HG03280 (cell line): ENCODE measurements around the gene CP.
"Not testable (repeated sequence)": the region's sequence is repeated elsewhere in the genome, so short reads cannot be mapped to it uniquely, and the experiment has no call there.

Experiments
- ATAC-seq: cut with Tn5 transposase; IDR thresholded peaks from one replicate; pipeline ENCODE4 v1.9.1; 2021; ENCODE audit warnings: mild to moderate bottlenecking, moderate library complexity; ENCODE audit not compliant: unreplicated experiment

The CP gene

DNA sequence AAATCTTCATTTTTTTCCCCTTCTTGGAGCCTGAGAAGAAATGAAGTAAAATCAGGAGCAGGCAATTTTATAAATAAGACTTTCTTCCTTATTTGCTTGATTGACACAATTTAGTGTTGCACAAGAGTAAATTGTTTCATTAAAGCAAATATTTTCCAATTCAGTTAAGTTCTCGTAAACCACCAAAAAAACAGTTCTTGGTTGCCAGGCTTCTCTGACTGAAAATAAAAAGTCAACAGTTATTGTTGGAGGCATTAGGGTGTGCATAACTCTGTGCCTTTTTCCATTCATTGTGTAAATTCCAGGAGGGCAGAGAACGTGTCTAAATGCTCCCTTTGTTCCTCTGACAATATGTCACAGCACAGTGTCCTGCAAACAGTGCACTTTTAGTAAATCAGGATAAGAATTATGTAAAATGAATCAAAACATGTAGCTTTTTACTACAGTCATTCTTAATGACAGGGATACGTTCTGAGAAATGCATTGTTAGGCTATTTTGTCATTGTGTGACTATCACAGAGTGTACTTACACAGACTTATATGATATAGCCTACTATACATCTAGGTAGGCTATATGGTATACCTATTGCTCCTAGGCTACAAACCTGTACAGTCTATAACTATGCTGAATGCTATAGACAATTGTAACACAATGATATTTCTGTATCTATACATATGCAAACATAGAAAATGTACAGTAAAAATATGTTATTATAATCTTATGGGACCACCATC is at the start of gene CP:
CP (minus strand) TSS at position 47 of the 735 bp plus-strand sequence; CDS start at position 10, 37 bp downstream.
- ATAC-seq: no peak

GRCh38 chr3:149270180-149270579 is 48.6 kb upstream of the CP start:
- no peak for ATAC-seq

DNA sequence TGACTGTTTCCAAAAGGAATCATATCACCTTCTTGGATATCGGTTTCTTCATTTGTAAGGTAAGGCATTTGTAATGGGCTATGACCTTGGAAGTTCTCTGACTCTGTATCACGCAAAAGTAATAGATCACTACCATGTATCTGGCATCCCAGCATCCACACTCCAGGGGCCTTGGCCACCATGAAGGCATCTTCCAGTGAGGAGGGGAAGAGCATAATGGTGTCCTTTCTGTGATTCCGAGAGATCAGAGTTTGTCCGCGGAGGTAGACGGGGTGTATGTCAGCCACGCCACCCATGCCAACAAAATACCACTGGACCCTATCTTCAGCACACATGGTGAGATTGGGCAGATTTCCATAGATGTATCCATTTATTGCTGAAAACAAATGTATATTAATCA is 48.1 kb upstream of the CP start:
- no peak for ATAC-seq

GRCh38 chr3:149267565-149267964 is 45.9 kb upstream of the CP start:
- no peak for ATAC-seq

DNA sequence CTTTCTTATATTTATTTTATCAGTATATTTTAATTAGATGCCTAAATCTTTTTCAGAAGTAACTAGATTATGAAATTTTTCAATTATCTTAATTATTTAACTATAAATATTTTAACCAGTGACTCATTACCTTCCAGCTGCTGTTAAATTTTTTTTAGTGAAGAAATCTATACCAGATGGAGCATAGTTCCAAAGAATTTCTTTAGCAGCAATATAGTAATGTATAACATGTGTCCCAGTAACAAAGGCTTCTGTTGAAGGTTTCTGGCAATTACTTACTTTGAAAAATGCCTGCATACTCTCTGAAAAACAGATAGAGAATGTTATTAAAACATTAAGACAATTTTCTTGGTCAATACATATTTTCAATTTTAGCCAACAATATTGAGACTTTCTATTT is 45.1 kb upstream of the CP start:
- ATAC-seq: no peak

DNA sequence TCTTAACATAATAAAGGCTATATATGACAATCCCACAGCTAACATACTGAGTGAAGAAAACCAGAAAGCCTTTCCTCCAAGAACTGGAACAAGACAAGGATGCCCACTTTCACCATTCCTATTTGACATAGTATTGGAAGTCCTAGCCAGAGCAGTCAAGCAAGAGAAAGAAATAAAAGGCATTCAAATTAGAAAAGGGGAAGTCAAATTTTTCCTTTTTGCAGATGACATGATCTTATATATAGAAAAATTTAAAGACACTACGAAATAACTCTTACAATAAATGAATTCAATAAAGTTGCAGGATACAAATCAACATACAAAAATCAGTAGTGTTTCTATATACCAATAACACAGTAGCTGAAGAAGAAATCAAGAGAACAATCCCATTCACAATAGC is 42.2 kb upstream of the CP start:
- no peak for ATAC-seq

DNA sequence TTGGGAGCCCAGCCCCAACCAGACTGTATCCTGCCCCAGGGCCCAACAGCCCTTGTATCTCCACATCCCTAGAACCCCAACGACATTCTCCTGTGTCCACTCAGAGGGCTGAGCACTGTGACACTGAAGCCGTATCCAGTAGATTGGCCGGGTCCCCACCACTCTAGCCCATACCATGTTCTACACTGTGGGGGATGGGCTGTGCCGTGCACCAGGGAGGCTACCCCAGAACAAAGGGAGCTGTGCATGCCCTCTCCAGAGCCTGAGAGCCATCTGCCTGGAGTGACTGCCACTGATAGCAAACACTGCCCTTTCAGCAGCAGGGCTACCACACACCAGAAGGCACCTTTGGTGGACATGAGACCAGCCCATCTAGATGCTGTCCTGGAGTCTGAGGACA is 37.1 kb upstream of the CP start:
- ATAC-seq: no peak

GRCh38 chr3:149258298-149258697 is 36.7 kb upstream of the CP start:
- no peak for ATAC-seq

DNA sequence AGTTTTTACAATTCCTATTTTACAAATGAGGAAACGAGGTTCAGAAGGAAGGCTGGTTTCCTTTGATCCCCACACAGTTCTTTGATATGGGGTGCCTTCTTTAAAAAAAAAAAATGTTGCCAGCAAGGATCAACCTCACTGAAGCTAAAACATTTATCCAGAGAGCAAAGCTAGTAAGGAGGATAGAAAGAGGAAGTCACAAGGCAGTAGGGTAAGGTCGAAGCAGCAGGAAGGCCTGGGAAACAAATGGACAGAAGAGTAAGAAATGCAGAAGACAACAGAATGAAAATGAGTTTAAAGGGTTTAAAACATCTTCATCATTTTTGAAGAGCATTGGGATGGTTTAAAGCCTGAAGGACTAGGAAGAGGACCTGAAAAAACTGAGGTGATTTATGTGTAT is 30.6 kb upstream of the CP start:
- ATAC-seq: no peak

DNA sequence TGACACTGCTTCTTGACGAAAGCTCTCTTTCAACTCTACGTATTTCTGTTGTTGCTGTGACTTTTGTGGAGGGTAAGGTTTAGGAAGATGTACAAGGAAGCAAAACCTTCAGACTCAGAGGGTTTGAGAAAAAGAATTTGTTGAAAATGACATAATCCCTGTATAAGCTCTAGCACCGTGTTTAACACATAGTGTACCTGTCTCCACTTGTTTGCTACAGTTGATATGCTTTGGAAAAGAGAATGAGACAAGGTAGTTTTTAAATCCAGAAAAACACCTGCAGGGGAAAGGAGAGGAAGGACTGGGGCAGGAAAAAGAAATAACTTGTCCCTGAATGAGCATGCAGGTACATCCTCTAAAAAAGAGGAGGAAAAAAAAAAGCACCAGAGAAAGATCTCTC is 29.6 kb upstream of the CP start:
- no peak for ATAC-seq

GRCh38 chr3:149247929-149248691 is 26.5 kb upstream of the CP start:
- peak; percentile 39 for ATAC-seq

DNA sequence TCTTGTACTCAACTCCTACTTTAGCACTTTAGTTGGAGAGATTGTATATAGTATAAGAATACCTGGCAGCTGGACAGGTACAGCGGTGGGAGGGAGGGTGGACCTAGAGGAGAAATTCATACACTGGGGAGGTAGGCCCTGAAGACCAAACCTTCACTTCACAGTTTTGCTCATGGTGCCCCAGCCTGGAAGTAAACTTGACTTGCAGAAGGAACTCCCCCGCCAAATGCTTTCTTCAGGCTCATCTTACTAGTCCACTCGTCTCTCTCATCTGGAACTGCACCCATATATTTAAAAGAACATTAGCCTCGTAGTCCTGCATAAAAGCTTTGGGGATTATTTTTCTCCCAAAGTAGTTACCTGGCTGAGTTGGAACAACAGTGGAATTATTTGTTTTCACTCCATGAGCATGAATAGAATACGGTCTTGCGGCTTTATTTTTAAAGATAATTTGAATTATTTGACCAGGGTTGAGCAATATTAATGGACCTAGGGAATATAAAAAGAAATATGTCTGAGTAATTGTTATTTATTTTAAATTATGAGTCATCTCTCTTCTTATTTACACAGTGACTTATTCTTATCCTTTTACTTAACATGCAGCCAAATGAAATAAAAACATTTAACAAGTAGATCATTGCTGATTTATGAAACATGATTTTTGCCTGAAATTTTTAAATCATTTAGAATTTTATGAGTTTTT is 25.5 kb upstream of the CP start:
- no peak for ATAC-seq

- ATAC-seq: peak; percentile 79
Observed at GRCh38 chr3:149245738-149246451, 24.3 kb upstream of the CP start.

DNA sequence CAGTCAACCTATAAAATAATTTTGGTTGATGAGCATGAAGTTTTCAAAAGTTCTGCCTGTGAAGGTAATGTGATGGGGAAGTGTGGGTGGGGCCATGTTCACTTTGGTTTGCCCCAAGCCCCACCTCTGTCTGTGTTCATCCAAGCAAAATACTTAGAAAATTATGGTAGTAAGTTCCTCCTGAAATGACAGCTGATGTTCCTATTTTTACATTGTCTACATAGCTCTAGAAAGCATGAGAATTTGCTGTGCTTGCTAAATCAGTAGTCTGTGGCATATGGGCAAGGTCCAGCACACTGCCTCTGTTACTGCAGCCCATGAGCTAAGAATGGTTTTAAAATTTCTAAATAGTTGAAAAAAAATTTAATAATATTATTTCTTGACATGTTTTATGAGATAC is 21.9 kb upstream of the CP start:
- ATAC-seq: no peak

- ATAC-seq: no peak
Observed at GRCh38 chr3:149239357-149239936, 17.8 kb upstream of the CP start.

GRCh38 chr3:149238268-149238667 is 16.6 kb upstream of the CP start:
- ATAC-seq: not testable (repeated sequence)

GRCh38 chr3:149235599-149236424 is 14.2 kb upstream of the CP start:
- no peak for ATAC-seq

GRCh38 chr3:149234671-149235245 is 13.1 kb upstream of the CP start:
- ATAC-seq: no peak

DNA sequence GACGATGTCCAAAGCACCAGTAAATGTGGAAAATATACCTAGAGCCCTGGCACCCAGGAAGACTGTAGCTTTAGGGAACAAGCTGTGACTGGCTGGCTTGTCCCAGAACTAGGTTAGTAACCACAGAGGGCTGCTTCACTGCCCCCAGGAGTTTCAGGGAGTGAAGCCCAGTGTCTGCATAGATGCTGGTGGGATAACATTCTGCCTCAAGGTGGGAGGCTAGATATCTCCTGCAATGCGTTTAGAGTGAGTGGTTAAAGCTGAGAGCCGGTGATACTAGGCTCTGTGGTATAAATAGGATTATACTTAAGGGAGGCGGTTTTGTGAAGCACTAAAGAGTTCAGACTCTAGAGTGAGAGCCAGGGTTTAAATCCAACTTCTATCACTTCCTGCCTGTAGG is 11.7 kb upstream of the CP start:
- no peak for ATAC-seq

- ATAC-seq: no peak
Observed at GRCh38 chr3:149231871-149232270, 10.2 kb upstream of the CP start.
